Nephron (organoid): ENCODE results near the gene IL1RAPL1.

Experiments used
- H3K27ac Mint-ChIP-seq, 3 experiments: 2 replicates each; pipeline ENCODE4 v1.8.0; 2020; ENCODE audit warnings: mixed read lengths in 3 of 3, mild to moderate bottlenecking in 2 of 3, moderate library complexity in 1 of 3
- H3K27me3 Mint-ChIP-seq: 2 replicates; pipeline ENCODE4 v1.8.0; 2021; ENCODE audit warnings: low read depth, mild to moderate bottlenecking, moderate library complexity, mixed read lengths
- H3K36me3 Mint-ChIP-seq: 2 replicates; pipeline ENCODE4 v1.8.0; 2020; ENCODE audit warnings: low read depth, mixed read lengths
- H3K4me1 Mint-ChIP-seq: 2 replicates; pipeline ENCODE4 v1.8.0; 2020; ENCODE audit warnings: mixed read lengths
- H3K4me3 Mint-ChIP-seq, 3 experiments: 2 replicates each; pipeline ENCODE4 v1.8.0; 2020; ENCODE audit warnings: mild to moderate bottlenecking in 3 of 3, mixed read lengths in 3 of 3, moderate library complexity in 2 of 3
- H3K9me3 Mint-ChIP-seq: 2 replicates; pipeline ENCODE4 v1.8.0; 2020; ENCODE audit warnings: mixed read lengths
- CTCF ChIP-seq, 3 experiments: fragments of 200-600 bp; sonication (generic); IDR thresholded peaks; one replicate each; pipeline ENCODE4 v1.5.0; 2021; ENCODE audit warnings: antibody characterized with exemption in 3 of 3; ENCODE audit not compliant: unreplicated experiment in 3 of 3

Gene IL1RAPL1

DNA sequence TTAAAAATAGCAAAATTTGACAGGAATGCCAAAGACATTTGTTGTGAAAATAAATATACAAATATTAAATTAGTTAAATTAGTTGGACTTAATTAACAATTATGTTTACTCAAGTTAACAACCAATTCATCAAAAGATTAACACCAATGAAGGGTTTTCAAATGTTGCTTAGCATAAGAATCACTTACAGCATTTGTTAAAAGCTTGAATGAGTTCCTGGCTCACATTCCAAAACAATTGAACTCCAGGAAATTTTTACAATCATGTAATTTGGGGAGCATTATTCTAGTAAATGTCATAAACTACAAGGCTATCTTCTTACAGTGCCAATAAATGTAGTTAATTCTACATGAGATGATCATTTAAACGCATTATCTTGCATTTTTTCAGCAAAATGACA, 1378.4 kb downstream of the IL1RAPL1 start:
- Mint-ChIP-seq H3K36me3 (no peaks in the 10 kb centered on the region), H3K4me3 (no peak overlapping the region), H3K27me3 (no peaks in the 10 kb centered on the region), H3K4me1 (no peaks in the 10 kb centered on the region), H3K9me3 (no peaks in the 10 kb centered on the region), H3K27ac (no peak overlapping the region)
- TF ChIP-seq CTCF (IDR thresholded peaks at IDR 0.05; ENCODE audit: unreplicated experiment in 3 of 3) = no peak

- no peaks in the 10 kb centered on the region for H3K4me1 Mint-ChIP-seq
- H3K36me3 Mint-ChIP-seq = no peaks in the 10 kb centered on the region
- TF ChIP-seq CTCF (IDR thresholded peaks at IDR 0.05; ENCODE audit: unreplicated experiment in 3 of 3) = no peak
- no peak overlapping the region for H3K27ac Mint-ChIP-seq
- no peak overlapping the region for H3K4me3 Mint-ChIP-seq
- no peaks in the 10 kb centered on the region for H3K27me3 Mint-ChIP-seq
- H3K9me3 Mint-ChIP-seq = peaks cover 17% of the 10 kb centered on the region
Measured at GRCh38 chrX:29992083-29992482, 1404.8 kb downstream of the IL1RAPL1 start.

DNA sequence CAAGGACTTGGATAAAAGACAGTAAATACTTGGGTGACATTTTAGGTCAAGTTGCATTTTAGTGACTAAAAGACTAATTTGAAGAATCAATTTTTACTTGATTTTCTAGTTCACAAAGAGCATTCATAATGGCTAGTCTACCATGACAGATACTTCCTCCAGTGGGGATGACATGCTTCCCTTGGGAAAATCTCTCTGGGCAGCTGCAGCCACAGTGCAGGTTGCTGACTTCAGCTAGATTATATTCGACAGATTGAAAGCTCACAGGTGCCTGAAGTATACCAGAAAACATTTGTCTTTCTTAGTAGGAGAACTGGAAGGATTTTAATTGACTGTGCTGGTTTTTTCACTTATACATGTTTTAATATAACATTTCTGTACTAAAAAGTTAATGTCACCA, 1418.6 kb downstream of the IL1RAPL1 start:
- Mint-ChIP-seq H3K27me3 (no peaks in the 10 kb centered on the region), H3K27ac (peak overlapping the region in 2 of 3 experiments; percentile 3 to 12), H3K9me3 (peaks cover 5% of the 10 kb centered on the region), H3K4me1 (peaks cover 13% of the 10 kb centered on the region), H3K4me3 (no peak overlapping the region), H3K36me3 (no peaks in the 10 kb centered on the region)
- no peak for TF ChIP-seq CTCF (IDR thresholded peaks at IDR 0.05; ENCODE audit: unreplicated experiment in 3 of 3)
